Measurements from ENCODE around the gene HOXC6.

DNA sequence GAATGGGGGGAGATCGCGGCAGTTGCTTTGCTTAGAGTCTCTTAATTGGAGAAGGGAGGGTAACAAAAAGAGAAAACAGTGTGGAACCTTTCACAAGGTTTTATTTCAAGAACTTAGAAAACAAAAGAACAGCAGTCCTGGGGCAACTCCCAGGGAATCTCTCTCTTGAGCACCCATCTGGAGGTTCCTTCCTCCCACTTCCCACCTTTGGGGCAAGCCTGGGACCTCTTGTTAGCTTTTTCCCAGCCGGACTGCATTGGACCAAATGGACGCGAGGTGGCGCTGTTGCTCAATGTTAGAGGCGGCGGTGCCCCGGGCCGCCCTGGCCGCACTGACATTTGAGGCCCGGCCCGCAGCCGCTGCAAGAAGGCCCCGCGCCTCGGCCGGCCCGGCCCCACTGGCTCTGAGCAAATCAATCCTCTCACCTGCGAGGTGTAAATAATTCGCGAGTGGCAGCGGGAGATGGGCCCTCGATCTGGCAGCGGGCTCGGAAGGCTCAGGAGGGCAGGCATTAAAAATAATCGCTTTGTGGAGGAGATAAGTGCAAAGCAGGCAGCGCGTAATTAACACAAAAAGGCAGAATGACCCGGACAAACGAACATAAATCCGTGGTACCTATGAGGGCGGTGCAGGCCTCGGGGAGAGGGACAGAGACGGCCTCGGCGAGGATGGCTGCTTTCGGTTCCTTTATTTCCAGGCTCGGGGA, 22.2 kb upstream of the HOXC6 start:
- TF ChIP-seq, protein P1, sequence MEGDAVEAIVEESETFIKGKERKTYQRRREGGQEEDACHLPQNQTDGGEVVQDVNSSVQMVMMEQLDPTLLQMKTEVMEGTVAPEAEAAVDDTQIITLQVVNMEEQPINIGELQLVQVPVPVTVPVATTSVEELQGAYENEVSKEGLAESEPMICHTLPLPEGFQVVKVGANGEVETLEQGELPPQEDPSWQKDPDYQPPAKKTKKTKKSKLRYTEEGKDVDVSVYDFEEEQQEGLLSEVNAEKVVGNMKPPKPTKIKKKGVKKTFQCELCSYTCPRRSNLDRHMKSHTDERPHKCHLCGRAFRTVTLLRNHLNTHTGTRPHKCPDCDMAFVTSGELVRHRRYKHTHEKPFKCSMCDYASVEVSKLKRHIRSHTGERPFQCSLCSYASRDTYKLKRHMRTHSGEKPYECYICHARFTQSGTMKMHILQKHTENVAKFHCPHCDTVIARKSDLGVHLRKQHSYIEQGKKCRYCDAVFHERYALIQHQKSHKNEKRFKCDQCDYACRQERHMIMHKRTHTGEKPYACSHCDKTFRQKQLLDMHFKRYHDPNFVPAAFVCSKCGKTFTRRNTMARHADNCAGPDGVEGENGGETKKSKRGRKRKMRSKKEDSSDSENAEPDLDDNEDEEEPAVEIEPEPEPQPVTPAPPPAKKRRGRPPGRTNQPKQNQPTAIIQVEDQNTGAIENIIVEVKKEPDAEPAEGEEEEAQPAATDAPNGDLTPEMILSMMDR (IDR thresholded peaks at IDR 0.05), result peak in 5 of 7 experiments; percentile 85 to 96 (median 92)
- TF ChIP-seq POLR2A (IDR thresholded peaks at IDR 0.05), result no peak
- TF ChIP-seq POLR2AphosphoS5 (IDR thresholded peaks at IDR 0.05), result peak in 1 of 3 donors; percentile 25
- TF ChIP-seq EP300 (IDR thresholded peaks at IDR 0.05), result no peak

Data from stomach (tissue), 4 donors.